ENCODE data around the gene LUZP2.

- TF ChIP-seq CTCF (IDR thresholded peaks at IDR 0.05): no peak
- TF ChIP-seq ZFX (IDR thresholded peaks at IDR 0.05; ENCODE audit: borderline replicate concordance): no peak
These were observed 92.2 kb downstream of the LUZP2 start for GRCh38 chr11:24589064-24589463.

All from 22Rv1 (cell line).